ENCODE data around the gene ACTRT2. TPM values are rescaled to one million over a fixed set of nuclear protein-coding genes. Genes with fewer than 3 reads are reported as not detected.

ACTRT2 gene
- total and polyA plus RNA-seq, 2 experiments from 2014 or later, result not detected

DNA sequence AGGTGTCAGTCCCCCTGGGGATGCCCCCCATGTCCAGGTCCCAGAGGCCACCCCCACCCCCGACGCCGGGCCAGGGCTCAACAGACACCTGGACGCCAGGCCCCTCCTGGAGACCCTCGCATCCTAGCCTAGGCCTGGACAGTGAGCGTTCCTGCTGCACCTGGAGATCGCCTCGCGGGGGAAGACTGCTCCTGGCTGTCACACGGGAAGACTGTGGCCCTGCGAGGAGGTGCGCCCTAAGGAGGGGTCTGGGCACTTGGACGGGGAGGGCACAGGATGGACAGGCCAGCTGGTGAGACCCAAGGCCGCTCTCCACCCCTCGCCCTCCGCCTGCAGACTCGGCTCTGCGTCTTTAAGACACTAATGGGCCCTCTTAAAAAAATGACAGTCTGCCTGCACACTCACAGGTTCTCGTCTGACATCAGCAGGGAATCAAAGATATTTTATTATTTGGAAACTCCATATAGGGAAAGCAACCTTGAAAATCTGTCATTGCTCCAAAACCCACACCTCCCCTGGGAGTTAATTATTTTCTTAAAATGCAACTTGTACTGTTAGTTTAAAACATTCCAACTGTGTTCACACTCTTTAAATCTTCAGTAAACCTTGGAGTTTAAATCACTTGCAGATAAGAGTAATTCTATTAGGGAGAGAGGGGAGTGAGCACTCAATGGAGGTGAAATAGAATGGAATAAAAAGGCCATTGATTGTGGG lies 45.6 kb upstream of the ACTRT2 start:
- DNase-seq (ENCODE audit: low spot score) (no peak), ATAC-seq (no peak)
- Histone ChIP-seq H3K27ac (ENCODE audit: low read depth) (no peak overlapping the region), H3K36me3 (ENCODE audit: insufficient read depth) (no peaks in the 10 kb centered on the region), H3F3A (replicated peaks; ENCODE audit: low read depth) (no peaks in the 10 kb centered on the region), H4K20me1 (replicated peaks; ENCODE audit: insufficient read depth) (no peaks in the 10 kb centered on the region), H2AFZ (no peak overlapping the region), H3K4me1 (ENCODE audit: insufficient read depth) (no peaks in the 10 kb centered on the region), H3K27me3 (ENCODE audit: insufficient read depth) (no peaks in the 10 kb centered on the region), H3K4me2 (no peak overlapping the region), H3K79me2 (replicated peaks; ENCODE audit: insufficient read depth) (no peaks in the 10 kb centered on the region), H3K4me3 (no peak overlapping the region), H3K9me2 (ENCODE audit: insufficient read depth) (no peaks in the 10 kb centered on the region)
- Mint-ChIP-seq H3K4me3 (no peak overlapping the region), H3K9me3 (peaks cover 22% of the 10 kb centered on the region), H3K27ac (no peak overlapping the region), H3K36me3 (ENCODE audit: low read depth) (peaks cover 4% of the 10 kb centered on the region; the same call in 1 of the 3 replicates), H3K4me1 (no peaks in the 10 kb centered on the region), H3K27me3 (ENCODE audit: insufficient read depth, low read depth, poor library complexity) (no peaks in the 10 kb centered on the region)
- TF ChIP-seq ZNF114 (CRISPR knock-in tag; IDR thresholded peaks at IDR 0.05) (no peak), JUNB (IDR thresholded peaks at IDR 0.05; ENCODE audit: unreplicated experiment) (no peak), STAT1 (IDR thresholded peaks at IDR 0.05; ENCODE audit: unreplicated experiment) (no peak), EZH2 (IDR thresholded peaks at IDR 0.05; ENCODE audit: low read depth, unreplicated experiment) (no peak), NANOG (IDR thresholded peaks at IDR 0.05; ENCODE audit: borderline replicate concordance) (no peak), CREB1 (CRISPR knock-in tag; IDR thresholded peaks at IDR 0.05; ENCODE audit: low read depth) (no peak), EZH2phosphoT487 (IDR thresholded peaks at IDR 0.05; ENCODE audit: unreplicated experiment) (no peak), ZNF331 (CRISPR knock-in tag; IDR thresholded peaks at IDR 0.05; ENCODE audit: low read depth) (no peak), POLR2AphosphoS5 (IDR thresholded peaks at IDR 0.05; ENCODE audit: low read depth) (no peak), ETS1 (IDR thresholded peaks at IDR 0.05) (no peak)
- TF ChIP-seq, protein P1, sequence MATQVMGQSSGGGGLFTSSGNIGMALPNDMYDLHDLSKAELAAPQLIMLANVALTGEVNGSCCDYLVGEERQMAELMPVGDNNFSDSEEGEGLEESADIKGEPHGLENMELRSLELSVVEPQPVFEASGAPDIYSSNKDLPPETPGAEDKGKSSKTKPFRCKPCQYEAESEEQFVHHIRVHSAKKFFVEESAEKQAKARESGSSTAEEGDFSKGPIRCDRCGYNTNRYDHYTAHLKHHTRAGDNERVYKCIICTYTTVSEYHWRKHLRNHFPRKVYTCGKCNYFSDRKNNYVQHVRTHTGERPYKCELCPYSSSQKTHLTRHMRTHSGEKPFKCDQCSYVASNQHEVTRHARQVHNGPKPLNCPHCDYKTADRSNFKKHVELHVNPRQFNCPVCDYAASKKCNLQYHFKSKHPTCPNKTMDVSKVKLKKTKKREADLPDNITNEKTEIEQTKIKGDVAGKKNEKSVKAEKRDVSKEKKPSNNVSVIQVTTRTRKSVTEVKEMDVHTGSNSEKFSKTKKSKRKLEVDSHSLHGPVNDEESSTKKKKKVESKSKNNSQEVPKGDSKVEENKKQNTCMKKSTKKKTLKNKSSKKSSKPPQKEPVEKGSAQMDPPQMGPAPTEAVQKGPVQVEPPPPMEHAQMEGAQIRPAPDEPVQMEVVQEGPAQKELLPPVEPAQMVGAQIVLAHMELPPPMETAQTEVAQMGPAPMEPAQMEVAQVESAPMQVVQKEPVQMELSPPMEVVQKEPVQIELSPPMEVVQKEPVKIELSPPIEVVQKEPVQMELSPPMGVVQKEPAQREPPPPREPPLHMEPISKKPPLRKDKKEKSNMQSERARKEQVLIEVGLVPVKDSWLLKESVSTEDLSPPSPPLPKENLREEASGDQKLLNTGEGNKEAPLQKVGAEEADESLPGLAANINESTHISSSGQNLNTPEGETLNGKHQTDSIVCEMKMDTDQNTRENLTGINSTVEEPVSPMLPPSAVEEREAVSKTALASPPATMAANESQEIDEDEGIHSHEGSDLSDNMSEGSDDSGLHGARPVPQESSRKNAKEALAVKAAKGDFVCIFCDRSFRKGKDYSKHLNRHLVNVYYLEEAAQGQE (IDR thresholded peaks at IDR 0.05; ENCODE audit: unreplicated experiment), result no peak
- TF ChIP-seq, protein P2, sequence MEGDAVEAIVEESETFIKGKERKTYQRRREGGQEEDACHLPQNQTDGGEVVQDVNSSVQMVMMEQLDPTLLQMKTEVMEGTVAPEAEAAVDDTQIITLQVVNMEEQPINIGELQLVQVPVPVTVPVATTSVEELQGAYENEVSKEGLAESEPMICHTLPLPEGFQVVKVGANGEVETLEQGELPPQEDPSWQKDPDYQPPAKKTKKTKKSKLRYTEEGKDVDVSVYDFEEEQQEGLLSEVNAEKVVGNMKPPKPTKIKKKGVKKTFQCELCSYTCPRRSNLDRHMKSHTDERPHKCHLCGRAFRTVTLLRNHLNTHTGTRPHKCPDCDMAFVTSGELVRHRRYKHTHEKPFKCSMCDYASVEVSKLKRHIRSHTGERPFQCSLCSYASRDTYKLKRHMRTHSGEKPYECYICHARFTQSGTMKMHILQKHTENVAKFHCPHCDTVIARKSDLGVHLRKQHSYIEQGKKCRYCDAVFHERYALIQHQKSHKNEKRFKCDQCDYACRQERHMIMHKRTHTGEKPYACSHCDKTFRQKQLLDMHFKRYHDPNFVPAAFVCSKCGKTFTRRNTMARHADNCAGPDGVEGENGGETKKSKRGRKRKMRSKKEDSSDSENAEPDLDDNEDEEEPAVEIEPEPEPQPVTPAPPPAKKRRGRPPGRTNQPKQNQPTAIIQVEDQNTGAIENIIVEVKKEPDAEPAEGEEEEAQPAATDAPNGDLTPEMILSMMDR (conservative IDR thresholded peaks at IDR 0.05; ENCODE audit: low read depth in 2 of 2), result no peak
- TF ChIP-seq, protein P3, sequence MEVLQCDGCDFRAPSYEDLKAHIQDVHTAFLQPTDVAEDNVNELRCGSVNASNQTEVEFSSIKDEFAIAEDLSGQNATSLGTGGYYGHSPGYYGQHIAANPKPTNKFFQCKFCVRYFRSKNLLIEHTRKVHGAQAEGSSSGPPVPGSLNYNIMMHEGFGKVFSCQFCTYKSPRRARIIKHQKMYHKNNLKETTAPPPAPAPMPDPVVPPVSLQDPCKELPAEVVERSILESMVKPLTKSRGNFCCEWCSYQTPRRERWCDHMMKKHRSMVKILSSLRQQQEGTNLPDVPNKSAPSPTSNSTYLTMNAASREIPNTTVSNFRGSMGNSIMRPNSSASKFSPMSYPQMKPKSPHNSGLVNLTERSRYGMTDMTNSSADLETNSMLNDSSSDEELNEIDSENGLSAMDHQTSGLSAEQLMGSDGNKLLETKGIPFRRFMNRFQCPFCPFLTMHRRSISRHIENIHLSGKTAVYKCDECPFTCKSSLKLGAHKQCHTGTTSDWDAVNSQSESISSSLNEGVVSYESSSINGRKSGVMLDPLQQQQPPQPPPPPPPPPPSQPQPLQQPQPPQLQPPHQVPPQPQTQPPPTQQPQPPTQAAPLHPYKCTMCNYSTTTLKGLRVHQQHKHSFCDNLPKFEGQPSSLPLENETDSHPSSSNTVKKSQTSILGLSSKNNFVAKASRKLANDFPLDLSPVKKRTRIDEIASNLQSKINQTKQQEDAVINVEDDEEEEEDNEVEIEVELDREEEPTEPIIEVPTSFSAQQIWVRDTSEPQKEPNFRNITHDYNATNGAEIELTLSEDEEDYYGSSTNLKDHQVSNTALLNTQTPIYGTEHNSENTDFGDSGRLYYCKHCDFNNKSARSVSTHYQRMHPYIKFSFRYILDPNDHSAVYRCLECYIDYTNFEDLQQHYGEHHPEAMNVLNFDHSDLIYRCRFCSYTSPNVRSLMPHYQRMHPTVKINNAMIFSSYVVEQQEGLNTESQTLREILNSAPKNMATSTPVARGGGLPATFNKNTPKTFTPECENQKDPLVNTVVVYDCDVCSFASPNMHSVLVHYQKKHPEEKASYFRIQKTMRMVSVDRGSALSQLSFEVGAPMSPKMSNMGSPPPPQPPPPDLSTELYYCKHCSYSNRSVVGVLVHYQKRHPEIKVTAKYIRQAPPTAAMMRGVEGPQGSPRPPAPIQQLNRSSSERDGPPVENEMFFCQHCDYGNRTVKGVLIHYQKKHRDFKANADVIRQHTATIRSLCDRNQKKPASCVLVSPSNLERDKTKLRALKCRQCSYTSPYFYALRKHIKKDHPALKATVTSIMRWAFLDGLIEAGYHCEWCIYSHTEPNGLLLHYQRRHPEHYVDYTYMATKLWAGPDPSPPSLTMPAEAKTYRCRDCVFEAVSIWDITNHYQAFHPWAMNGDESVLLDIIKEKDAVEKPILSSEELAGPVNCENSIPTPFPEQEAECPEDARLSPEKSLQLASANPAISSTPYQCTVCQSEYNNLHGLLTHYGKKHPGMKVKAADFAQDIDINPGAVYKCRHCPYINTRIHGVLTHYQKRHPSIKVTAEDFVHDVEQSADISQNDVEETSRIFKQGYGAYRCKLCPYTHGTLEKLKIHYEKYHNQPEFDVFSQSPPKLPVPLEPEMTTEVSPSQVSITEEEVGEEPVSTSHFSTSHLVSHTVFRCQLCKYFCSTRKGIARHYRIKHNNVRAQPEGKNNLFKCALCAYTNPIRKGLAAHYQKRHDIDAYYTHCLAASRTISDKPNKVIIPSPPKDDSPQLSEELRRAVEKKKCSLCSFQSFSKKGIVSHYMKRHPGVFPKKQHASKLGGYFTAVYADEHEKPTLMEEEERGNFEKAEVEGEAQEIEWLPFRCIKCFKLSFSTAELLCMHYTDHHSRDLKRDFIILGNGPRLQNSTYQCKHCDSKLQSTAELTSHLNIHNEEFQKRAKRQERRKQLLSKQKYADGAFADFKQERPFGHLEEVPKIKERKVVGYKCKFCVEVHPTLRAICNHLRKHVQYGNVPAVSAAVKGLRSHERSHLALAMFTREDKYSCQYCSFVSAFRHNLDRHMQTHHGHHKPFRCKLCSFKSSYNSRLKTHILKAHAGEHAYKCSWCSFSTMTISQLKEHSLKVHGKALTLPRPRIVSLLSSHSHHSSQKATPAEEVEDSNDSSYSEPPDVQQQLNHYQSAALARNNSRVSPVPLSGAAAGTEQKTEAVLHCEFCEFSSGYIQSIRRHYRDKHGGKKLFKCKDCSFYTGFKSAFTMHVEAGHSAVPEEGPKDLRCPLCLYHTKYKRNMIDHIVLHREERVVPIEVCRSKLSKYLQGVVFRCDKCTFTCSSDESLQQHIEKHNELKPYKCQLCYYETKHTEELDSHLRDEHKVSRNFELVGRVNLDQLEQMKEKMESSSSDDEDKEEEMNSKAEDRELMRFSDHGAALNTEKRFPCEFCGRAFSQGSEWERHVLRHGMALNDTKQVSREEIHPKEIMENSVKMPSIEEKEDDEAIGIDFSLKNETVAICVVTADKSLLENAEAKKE (CRISPR knock-in tag; IDR thresholded peaks at IDR 0.05), result no peak

Data from GM23338 (cell line).